Measurements from ENCODE around the gene NECTIN1.

NECTIN1 gene

DNA sequence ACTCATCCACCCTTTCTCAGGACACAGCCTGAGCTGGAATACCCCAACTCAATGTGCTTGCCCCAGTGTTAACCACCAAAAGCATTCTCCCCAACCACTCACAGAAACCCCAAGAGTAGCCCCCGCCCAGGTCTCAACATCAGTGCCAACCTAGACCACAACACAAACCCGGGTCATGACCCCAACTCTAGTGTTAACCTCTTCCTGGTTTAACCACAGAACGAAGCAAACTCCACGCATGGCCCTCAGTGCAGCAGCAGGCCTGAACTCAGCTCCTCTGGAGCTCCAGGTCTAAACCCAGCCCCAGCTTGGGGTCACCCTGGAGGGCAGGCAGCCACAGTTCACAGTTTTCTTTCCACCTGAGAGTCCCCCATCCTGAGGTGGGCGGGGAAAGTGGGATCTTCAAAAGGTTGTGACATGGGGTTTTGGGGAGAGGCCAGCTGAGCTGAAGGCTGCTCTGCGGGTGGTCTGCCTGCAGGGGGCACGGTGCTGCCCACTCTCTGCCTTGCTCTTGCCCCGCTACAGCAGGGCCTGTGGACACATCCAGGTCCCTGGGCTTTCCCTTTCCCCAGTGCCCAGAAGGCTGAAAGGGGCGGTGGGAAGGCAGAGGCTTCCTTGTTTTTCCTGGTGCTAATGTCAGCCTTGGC, 37.9 kb downstream of the NECTIN1 start:
- DNase-seq: peak; percentile 80

DNA sequence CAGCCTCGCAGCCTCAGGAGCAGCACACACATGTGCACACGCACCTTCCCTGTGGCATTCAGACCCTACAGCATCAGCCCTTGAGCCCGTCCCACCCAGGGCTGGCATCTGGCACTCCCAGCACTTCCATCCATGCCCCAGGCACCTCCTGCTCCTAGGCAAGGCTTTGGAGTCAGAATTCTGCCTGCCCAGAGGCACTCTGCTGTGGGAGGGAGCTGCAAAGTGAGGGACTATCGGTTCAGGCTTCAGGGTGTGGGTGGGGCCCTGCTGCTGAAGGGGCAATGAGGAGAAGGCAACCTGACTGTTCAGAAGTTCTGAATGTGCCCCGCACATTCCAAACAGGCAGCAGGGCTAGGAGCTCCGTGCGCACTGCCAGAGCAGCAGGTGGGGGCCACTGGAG, 39.7 kb downstream of the NECTIN1 start:
- no peak for DNase-seq

DNA sequence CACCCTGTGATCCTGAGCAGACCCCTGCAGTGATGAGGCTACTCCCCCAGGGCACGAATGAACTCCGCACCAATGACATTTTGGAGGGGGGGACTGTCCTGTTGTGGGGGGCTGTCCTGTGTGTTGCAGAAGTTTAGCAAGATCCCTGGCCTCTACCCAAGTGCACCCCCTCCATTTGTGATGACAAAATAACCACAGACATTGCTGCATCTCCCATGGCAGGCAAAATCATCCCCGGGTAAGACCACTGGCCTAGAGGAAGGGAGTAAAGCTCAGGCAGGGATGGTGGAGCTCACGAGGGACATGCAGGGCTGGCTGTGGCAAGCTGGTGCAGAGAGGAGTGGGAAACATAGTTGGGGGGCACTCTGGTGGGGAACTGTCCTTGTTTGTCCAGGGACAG, 40.6 kb downstream of the NECTIN1 start:
- peak; percentile 60 for DNase-seq

DNA sequence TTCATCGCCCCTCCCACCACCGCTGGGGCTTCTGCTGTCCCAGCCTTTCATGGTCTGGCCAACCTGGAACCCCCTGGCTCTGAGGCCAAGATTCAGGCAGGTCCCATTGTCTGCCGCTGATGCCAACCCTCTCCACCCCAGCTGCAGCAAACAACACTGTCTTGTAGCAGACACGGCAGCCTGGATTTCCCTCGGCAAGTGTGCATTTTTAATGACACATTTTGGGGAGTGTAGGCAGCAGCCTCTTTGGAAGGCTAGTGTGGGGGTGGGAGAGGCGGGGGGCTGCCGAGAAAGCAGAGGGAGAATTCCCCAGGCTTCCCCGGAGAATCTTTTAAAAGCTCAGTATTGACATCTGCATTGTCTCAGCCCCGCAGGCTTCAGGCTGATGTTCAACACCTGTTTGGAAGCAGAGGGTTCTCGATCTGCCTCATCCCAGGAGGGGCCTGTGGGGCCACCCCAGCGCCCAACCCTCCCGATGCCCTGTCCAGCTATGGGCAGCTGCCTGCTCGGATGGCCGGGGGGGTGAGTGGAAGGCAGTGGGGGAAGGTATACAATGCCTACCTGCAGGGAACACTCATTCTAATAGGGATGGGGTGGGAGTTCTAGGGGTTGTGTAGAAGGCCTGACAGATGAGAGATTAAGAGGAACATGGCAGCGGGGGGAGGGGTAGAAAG, 41.5 kb downstream of the NECTIN1 start:
- peak; percentile 37 for DNase-seq

DNA sequence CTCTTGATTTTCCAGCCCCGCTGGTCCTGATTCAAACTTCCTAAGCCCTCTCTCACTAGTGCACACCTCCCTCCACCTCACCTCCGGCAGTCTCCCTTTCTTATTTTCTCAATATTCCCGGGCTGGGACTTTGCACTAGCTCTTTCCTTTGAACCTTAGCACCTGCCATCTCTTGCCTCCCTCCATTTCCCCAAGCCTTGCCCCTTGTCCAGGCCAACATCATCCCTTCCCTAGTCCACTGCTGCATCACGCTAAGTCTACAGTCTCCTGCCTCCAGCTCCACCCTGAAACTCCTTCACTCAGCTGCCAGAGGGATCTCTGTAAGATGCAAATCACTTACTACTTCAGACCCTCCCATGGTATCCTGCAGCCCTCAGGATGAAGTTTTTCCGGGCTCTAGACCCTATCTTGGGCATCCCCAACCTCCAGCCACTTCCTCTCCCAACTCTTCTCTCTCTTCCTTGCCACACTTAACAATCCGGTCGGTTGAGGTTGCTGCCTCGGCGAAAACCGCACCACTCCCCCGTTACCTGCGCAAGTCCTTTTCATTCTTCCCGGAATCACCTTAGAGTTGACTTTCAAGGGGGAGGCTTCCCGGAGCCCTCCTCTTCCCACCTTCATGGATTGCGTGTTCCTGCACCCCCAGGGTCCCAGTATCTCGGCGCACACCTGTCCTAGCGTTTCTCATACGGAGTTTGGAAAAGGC, 42.7 kb downstream of the NECTIN1 start:
- DNase-seq: no peak

DNA sequence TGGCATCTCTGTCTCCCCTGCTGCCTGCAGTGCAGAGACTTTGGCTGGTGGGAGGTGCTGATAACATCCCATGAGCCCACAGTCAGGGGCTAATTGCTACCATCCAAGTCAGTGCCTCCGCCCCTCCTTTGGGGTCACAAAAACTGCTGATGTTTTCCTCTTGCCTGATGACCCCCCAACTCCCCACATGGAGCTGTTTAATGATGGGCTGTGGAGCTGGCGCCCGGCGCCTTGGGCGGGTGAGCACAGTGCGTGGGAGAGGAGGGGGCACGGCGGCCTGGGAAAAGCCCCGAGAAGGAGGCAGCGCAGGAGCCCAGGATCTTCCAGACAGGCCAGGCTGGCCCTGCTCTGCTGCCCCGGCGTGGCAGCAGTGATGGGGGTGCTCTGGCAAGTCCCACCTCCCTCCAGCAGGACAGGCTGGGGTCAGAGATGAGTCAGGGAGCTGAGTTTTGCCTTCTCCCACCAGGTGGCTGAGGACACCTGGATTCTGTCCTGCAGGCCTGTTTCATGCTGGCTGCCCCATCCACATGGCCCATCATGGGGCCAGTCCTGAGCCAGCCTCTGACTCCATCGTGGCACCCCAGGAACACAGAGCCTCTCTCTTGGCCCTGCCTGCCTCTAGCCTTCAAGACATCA, 43.8 kb downstream of the NECTIN1 start:
- peak; percentile 39 for DNase-seq

DNA sequence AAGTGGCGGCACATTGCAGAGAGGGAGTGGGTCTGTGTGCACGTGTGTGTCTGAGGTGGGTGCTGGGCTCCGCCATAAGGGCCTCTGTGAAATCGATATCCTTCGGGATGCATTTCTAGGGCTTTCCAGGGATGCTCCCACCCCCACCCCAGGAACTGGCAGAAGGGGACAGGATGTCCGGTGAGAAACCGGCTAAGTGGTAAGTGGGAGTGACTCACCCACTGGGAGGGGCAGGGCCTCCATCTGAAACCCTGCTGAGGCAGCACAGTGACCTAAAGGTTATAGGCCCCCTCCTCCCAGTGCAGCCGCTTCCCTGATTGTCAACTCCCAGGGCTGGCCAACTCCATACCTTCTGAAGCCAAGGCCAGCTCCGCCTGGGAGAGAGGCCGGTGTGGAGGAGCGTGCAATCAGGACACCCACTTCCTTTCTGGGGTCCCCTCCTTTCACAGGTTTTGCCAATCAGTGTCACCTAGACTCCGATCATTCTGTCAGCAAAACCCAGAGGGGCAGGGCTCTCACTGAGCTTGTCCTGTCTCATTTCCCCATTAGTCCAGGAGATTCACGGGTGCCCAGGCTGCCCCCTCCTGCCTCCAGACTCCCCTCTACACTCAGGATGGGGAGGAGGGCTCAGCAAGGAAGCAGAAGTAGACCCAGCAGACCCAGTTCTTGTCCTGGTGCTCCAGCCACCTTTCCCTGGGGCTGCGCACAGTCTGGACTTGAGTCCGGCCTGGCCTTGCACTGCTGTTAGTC, 44.5 kb downstream of the NECTIN1 start:
- DNase-seq: peak; percentile 48

DNA sequence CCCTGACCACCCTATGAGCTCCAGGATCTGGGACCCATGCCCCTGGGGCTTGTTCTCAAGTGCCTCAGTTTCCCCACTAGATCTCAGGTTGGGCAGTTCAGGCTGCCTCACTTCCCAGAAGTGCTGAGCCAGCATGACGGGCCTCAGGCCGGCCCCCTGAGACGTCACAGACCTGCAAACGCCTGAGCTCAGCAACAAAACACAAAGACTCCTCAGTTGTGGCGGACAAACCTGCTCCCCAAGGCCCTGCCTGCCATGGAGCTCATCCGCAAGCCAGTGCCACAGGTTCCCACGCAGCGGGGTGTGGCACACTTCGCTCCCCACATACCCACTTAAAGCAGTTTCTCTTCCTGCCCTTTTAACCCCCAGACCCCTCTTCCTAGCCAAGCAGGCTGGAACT, 45.2 kb downstream of the NECTIN1 start:
- DNase-seq: no peak

DNA sequence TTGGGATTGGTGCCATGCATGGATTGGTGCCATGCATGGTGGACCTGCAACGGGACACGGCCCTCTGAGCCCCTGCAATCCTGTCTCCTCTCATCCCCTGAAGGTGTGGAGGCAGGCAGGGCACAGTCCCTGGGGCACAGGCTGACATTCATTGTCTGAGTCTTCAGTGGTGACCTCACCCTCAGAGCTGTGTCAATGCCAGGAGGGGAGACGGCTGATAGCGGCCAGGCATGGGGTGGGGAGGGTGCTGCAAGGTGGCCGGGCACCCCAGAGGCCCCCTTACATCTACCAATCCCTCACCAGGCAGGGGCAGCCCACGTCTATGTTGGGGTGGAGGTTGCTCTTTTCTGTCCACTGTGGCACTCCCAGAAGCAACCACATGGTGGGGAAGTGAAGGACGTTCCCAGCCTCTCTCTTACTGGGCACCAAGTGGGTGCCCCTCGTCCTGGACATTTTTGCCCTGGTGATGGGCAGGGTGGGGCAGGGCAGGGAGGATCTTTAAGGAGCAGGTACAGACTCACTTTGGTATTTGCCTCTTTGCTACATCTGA, 47.6 kb downstream of the NECTIN1 start:
- DNase-seq: peak; percentile 49

DNA sequence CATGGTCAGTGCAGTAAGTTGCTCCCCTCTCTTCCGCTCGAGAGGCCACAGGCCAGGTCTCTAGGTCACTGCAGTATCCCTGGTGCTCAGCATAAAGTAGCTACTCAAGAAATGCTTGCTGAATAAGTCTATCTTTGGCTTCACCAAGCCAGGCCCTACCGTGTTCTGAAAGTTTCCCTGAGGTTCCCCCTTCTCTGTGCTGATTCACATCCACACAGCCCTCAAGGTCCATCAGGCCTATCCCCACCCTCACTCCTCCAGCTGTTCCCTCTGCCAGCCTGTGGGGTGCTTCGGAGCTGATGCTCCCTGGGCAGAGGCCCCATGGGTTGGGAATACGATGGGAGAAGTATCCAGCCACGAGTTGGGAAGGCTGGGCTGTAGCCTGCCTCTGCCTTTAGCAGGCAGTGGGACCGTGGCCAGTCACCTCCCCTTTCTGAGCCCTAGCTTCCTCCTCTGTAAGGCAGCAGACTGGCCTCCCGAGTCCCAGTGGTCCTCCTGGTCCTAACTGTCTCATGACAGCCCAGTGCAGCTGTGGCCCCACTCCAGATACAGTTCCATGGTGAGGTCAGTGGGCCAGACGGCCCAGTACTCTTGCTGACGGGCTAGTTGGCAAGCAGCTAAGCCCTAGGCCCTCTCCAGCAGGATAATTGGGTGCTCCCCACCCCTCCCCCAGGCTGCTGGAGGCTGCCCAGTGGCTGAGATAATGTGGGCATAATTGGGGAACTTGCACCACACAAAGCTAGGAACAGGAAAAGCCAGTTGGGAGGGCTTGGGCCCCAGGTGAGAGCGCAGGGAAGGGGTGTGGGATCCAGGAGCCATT, 48.2 kb downstream of the NECTIN1 start:
- DNase-seq: no peak

DNA sequence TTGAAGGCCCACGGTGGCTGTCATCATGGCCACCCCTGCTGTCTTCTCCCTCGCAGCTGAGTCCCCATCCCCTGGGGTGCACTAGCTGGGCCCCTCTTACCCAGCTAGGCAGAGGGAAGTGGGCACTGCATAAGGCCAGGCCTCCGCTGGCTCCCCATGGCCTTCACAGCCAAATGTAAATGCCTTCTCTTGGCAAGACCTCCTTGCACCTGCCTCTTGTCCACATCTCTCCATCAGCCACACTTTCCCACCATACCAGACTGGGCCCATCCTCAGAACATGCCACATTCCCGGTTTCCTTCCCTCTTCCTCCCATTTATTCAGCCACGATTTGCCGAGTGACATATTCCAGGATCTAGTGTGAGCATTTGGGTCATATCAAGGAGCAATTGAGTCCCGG, 49.7 kb downstream of the NECTIN1 start:
- DNase-seq: no peak

DNA sequence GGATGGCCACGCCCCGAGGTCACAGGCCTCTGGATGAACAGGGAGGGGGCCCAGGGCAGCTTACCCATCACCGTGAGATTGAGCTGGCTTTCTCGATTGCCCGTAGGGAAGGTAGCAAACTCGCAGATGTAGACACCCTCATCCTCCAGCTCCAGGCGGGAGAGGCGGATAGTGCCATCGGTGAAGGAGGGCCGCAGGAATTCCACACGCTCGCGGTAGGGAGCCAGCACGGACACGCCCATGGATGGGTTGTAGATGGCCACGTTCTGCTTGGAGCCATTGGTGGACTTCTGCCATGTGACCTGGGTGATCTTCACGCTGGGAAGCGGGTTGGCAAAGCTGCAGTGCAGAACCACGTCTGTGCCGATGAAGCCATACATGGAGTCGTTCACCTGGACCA, 50.6 kb downstream of the NECTIN1 start:
- DNase-seq: no peak

DNA sequence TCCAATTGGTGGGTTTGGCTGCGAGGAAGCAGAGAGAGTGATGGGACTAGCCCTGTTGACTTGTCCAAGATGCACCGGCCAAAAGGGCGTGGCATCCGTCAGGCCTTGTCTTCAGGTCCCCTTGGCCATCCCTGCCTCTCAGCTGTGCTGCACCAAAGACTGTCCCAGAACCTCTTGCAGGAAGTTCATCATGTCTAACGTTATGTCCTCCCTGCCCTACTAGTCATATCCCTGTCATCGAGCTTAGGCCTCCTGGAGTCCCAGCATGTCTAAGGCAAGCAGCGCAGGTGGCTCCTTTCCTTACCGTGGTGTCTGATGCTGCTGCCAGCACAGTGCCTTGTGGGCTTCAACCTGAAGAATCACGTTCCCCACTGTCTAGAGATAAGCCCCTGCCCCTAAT, 51.2 kb downstream of the NECTIN1 start:
- no peak for DNase-seq

DNA sequence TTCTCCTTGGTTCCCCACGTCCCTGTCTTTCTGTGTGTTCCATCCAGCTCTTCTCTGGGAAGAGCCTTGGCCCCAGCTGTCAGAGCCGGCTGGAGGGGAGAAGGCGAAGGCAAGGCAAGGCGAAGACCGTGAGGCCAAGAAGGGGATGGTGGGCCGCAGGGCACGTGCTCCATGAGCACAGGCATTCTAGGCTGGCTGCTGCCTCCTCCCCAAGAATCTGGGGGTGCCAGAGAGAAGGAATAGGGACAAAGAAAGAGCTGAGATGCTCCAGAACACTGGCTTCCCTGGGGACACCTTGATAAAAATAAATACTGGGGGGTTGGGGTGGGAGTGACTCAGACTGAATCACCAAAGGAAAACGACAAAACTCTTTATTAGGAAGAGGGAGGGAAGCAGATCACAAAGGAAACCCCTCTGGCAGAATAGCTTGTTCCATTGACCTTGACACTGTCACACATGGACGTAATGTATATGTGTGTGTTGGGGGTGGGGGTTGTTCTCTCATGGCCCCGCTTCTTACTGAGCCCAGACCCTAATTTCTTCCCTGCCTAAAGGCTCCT, 52.5 kb downstream of the NECTIN1 start:
- DNase-seq: no peak

DNA sequence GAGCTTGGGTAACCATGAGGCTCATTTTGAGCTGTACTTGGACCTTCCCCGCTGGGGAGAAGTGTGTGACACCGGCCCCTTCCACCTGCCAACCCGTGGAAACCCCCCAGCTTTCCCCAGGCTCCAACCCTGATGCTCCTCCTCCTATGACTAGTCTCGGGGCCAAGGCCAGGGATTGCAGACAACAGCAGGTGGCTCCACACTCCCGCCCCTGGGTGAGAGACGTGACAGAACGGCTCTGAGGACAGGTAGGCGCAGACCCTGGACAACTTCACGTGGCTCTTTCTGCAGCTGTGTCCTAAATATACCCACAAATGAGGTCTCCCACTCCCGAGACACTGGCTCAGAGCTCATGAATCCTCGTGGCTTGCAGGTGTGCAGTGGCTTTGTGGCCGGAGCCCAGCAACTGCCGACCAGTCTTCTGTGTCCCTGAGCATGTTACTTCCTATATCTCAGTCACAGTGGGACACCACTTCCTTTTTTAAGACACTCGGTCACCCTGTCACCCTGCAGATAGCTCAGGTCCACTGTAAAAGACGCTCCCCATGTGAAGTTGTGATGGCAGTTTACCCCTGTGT, 55.2 kb downstream of the NECTIN1 start:
- peak; percentile 80 for DNase-seq

DNA sequence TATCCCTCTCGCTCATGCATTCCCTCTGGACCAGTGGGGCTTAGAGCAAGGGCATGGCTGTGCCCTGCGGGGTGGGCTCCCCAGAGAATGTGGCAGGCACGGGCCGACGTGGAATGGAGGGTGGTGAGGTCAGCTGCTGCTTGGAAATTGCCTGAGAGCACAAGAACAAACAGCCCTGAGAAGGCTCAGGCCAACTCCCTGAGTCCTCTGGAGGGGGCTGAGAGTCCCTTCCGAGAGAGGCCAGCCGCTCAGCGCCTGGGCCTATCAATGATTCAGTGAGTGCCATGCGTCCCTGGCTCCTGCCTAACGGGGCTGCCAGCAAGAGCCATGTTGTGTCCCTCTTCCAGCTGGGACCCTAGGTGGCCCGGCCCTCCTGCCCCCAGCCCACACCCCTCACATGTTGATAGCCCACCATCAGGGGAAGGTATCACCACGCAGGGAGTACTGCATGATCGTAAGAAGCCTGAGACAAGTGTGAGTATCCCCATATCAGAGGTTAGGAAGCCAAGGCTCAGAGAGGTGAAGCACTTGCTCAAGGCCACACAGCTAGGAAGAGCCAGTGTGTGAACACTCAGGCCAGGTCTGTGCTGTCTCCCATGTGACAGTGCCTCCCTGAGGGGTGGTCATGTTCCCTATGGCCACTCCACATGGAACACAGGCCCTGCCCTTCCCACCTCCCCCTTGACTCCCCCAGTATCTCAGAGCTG, 55.8 kb downstream of the NECTIN1 start:
- no peak for DNase-seq

DNA sequence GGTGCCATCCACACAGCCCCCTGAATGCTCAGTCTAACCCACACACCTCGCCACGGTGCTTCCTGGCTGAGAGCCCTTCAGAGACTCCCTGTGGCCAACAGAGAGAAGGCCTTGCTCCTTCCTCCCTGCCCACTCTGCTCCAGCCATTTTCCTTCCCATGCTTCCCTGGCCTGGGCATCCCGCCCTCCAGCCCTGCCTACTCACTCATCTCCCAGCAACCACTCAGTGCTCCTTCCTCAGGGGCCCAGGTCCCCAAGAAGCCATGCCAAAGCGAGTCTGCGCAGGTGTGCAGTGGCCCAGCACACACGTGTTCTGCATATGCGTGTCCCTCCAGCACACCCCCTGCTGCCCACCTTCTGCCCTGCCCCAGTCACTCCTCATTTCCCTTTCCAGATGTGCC, 56.4 kb downstream of the NECTIN1 start:
- DNase-seq: no peak

DNA sequence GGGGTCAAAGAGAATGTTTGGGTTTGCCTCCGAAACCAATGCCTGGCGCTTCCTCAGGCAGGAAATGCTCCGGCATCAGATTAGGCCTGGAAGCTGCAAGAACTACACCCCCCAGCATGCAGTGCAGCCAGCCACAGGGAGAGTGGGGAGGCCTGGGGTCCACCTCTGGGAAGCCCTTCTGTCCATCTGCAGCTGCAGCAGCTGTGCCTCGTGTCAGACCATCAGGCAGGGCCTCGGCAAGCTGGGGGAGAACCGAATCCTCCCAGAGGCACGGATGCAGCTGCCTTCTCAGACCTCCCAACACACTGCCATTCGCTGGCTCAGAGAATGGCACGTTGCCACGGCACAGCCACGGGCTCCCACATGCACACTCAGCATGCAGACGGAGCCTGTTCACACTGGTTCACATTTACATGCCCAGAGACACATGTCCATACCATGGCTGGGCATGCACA, 57.4 kb downstream of the NECTIN1 start:
- no peak for DNase-seq

DNA sequence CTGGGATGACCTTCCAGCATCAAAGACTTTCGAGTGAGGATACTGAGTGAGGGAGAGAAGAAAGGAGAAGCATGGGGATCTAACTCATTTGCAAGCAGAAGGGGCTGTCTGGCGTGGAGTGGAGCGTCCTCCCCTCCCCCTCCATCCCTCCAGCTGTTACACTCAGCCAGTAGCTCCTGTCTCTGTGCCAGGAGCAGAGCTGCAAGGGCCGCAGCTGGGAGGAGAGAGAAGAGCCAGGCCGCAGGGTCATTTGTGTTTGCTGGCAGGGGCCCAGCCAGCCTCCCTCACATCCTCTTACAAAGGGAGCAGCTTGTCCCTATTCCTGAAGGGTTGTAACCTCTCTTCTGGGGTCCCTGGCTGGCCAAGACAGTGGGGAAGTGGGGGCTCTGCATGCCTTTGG, 57.9 kb downstream of the NECTIN1 start:
- DNase-seq: peak; percentile 18

DNA sequence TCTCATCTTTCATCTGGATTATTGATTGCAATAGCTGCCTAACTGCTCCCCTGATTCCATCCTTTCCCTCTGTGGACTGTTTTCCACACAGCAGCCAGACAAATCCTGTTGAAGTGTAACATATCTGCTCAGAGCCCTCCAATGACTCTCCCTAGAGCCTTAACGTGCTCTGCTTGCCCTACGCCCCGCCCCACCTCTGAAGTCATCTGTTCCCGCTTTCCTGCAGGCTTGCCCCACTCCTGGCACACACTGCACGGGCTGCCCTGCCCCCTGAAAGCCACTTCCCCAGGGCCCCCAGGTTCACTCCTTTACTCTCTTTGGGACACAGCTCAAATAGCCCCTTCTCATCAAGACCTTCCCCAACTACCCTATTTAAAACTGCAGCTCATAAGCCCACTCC, 59.5 kb downstream of the NECTIN1 start:
- DNase-seq: no peak

Data from hematopoietic multipotent progenitor cell treated with erythropoietin and hydrocortisone succinate and interleukin-3 and kit ligand, for 4 days (in vitro differentiated cells).